ENCODE results near the gene USP21. TPM values are rescaled to one million over a fixed set of nuclear protein-coding genes. Genes with fewer than 3 reads are reported as not detected.

Gene USP21
- total and polyA plus RNA-seq, 4 experiments from 2014 or later = 15.5 to 63.6 (median 46.3) TPM

DNA sequence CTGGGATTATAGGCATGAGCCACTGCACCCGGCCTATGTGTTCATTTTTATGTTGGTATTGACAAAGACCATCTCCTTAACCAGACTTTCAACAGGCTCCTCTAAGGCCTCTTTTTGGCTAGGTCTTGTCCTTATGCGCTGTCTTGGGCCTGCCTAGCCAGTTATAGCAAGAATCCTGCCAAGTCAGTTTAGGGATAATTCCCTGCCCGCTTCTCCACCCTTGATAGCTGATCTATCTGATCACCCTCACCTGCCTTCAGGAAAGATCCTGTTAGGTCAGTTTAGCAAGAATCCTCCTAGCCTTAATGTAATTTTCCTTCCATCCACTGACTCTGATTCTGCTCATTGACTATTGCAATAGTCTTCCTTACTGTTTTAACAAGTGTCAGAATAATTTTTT, 20.4 kb downstream of the USP21 start:
- H3K36me3 ChIP-seq (ENCODE audit: insufficient read depth, low read length) = peaks cover 10% of the 10 kb centered on the region
- Mint-ChIP-seq H3K27me3 (no peaks in the 10 kb centered on the region), H3K36me3 (peaks cover 10 to 25% of the 10 kb centered on the region in 2 donors), H3K4me3 (peak overlapping the region in 3 of 8 donors; percentile 15 to 39 (median 21)), H3K4me1 (peaks cover 57 to 87% (median 76%) of the 10 kb centered on the region in 4 donors), H3K9me3 (no peaks in the 10 kb centered on the region), H3K27ac (peak overlapping the region in 6 of 7 donors; percentile 32 to 91 (median 81))
- H3K4me3 ChIP-seq (ENCODE audit: low read length in 2 of 2) = no peak overlapping the region
- POLR2A ChIA-PET (ENCODE audit: partially characterized antibody) = interaction anchor here (0.7 to 5.6 kb wide), 4 partner anchors 11 to 570 kb away, joined by 3 to 132 read pairs (median 28); partner anchors contain the start of genes DUSP12, PPOX and TOMM40L
- H3K27ac ChIP-seq (ENCODE audit: low read depth, low read length) = no peak overlapping the region
- no peaks in the 10 kb centered on the region for H3K27me3 ChIP-seq (ENCODE audit: insufficient read depth, low read length)
- no peaks in the 10 kb centered on the region for H3K9me3 ChIP-seq (ENCODE audit: control insufficient read depth in 1 of 2, low read length in 2 of 2)
- H3K4me1 ChIP-seq (ENCODE audit: insufficient read depth, low read length) = peaks cover 80% of the 10 kb centered on the region
- intact Hi-C loops (cut with micrococcal nuclease) = loop anchor here (1.0 kb wide), 1 partner anchor 112 kb away; no protein-coding TSS in a partner anchor
- CTCF ChIA-PET (ENCODE audit: partially characterized antibody) = interaction anchor here (0.7 to 5.7 kb wide), 9 partner anchors 12 to 179 kb away, joined by 3 to 121 read pairs (median 11); partner anchors contain the start of genes APOA2, NDUFS2, PPOX and TOMM40L
- DNase-seq = no peak

DNA sequence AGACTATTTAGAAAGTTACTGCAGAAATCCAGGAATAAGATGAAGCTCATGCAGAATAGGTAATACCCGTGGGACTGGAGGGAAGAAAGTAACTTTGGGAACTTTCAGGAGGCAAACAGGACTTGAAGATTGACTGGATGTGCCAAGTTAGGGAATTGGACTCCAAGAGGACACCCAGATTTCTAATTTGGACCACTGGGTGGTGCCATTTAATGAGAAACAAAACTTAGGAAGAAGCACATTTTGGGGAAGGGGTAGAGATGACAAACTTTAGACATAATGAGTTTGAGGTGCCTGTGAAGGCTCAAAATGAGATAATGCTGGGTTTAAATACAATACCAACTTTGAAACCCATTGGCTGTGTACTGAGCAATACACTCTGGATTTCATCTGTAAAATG, 21.3 kb downstream of the USP21 start:
- Histone ChIP-seq H3K9me3 (ENCODE audit: control insufficient read depth in 1 of 2, low read length in 2 of 2) (no peaks in the 10 kb centered on the region), H3K4me3 (ENCODE audit: low read length in 2 of 2) (no peak overlapping the region), H3K27me3 (ENCODE audit: insufficient read depth, low read length) (no peaks in the 10 kb centered on the region), H3K27ac (ENCODE audit: low read depth, low read length) (no peak overlapping the region), H3K36me3 (ENCODE audit: insufficient read depth, low read length) (peaks cover 1% of the 10 kb centered on the region), H3K4me1 (ENCODE audit: insufficient read depth, low read length) (peaks cover 80% of the 10 kb centered on the region)
- intact Hi-C loops (cut with micrococcal nuclease) = loop anchor here (1.0 kb wide), 1 partner anchor 111 kb away; no protein-coding TSS in a partner anchor
- Mint-ChIP-seq H3K4me3 (peak overlapping the region in 6 of 8 donors; percentile 14 to 74 (median 64)), H3K27me3 (no peaks in the 10 kb centered on the region), H3K36me3 (peaks cover 1 to 16% of the 10 kb centered on the region in 2 donors), H3K27ac (peak overlapping the region; percentile 12 to 95 (median 85)), H3K9me3 (no peaks in the 10 kb centered on the region), H3K4me1 (peaks cover 55 to 85% (median 74%) of the 10 kb centered on the region in 4 donors)
- no peak for DNase-seq
- ChIA-PET POLR2A (ENCODE audit: partially characterized antibody) (interaction anchor here (0.6 to 5.6 kb wide), 8 partner anchors 11 to 135 kb away, joined by 3 to 132 read pairs (median 40); partner anchors contain the start of genes NDUFS2, PPOX, TOMM40L and UFC1), CTCF (ENCODE audit: partially characterized antibody) (interaction anchor here (0.8 to 5.7 kb wide), 12 partner anchors 12 to 208 kb away, joined by 3 to 121 read pairs (median 6); partner anchors contain the start of genes APOA2, NDUFS2, PPOX and TOMM40L)

DNA sequence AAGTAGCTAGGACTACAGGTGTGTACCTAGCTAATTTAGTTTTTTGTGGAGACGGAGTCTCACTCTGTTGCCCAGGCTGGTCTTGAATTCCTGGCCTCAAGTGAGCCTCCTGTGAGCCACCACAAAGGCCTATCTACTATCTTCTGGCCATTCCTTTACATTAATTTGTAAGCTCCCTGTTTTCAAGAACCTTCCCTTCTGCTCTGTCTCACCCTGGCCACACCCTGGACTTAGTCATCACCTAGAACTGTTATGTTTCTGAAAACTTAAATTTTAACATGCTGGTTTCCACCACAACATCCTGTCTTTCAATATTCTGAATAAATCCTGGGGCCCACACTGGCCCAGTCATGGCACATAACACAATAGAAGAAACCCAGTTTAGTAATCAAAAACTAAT, 22.9 kb downstream of the USP21 start:
- Mint-ChIP-seq H3K36me3 (peaks cover 0 to 1% of the 10 kb centered on the region in 2 donors), H3K4me1 (peaks cover 54 to 87% (median 75%) of the 10 kb centered on the region in 4 donors), H3K27ac (peak overlapping the region; percentile 86 to 97 (median 93)), H3K9me3 (no peaks in the 10 kb centered on the region), H3K4me3 (peak overlapping the region; percentile 2 to 85 (median 76)), H3K27me3 (no peaks in the 10 kb centered on the region)
- ChIA-PET CTCF (ENCODE audit: partially characterized antibody) (interaction anchor here (0.8 to 5.7 kb wide), 12 partner anchors 10 to 202 kb away, joined by 3 to 121 read pairs (median 8); partner anchors contain the start of genes APOA2, NDUFS2, PPOX and TOMM40L), POLR2A (ENCODE audit: partially characterized antibody) (interaction anchor here (0.8 to 5.6 kb wide), 21 partner anchors 9 to 209 kb away, joined by 3 to 132 read pairs (median 7); partner anchors contain the start of genes ADAMTS4, ARHGAP30, DEDD and NDUFS2)
- no peaks in the 10 kb centered on the region for H3K36me3 ChIP-seq (ENCODE audit: insufficient read depth, low read length)
- peak overlapping the region; percentile 54 for H3K27ac ChIP-seq (ENCODE audit: low read depth, low read length)
- peak overlapping the region in 1 of 2 donors; percentile 18 for H3K4me3 ChIP-seq (ENCODE audit: low read length in 2 of 2)
- no peaks in the 10 kb centered on the region for H3K27me3 ChIP-seq (ENCODE audit: insufficient read depth, low read length)
- peak; percentile 60 to 81 (median 69) for DNase-seq
- no peaks in the 10 kb centered on the region for H3K9me3 ChIP-seq (ENCODE audit: control insufficient read depth in 1 of 2, low read length in 2 of 2)
- intact Hi-C loops (cut with micrococcal nuclease) = loop anchor here (1.0 kb wide), 3 partner anchors 10 to 43 kb away; partner anchors contain the start of gene NDUFS2
- H3K4me1 ChIP-seq (ENCODE audit: insufficient read depth, low read length) = peaks cover 83% of the 10 kb centered on the region

DNA sequence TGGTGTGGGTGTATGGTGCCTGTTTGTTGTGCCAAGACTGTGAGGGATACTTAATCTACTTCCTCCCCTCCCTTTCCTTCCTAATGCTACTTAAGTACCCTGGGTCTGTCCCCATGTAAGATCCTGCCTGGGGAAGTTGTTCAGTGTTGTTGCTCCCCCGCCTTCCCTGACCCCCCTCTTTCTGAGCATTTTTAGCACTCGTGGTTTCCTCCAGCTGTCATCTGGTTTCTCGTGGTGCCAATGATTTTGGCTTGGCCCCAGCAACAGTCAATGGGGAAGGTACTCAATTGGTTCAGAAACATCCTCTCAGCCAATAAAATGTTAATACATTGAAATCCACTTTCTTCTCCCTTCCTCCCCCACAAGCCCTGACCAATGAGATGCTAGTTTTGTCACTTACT, 26.0 kb downstream of the USP21 start:
- Mint-ChIP-seq H3K4me3 (peak overlapping the region; percentile 73 to 89 (median 83)), H3K9me3 (no peaks in the 10 kb centered on the region), H3K36me3 (no peaks in the 10 kb centered on the region), H3K27ac (peak overlapping the region; percentile 86 to 96 (median 92)), H3K4me1 (peaks cover 57 to 88% (median 78%) of the 10 kb centered on the region in 4 donors), H3K27me3 (no peaks in the 10 kb centered on the region)
- H3K36me3 ChIP-seq (ENCODE audit: insufficient read depth, low read length) = no peaks in the 10 kb centered on the region
- peak overlapping the region; percentile 8 to 25 for H3K4me3 ChIP-seq (ENCODE audit: low read length in 2 of 2)
- peaks cover 94% of the 10 kb centered on the region for H3K4me1 ChIP-seq (ENCODE audit: insufficient read depth, low read length)
- H3K27me3 ChIP-seq (ENCODE audit: insufficient read depth, low read length) = no peaks in the 10 kb centered on the region
- intact Hi-C loops (cut with micrococcal nuclease) = loop anchor here (1.0 to 5.0 kb wide), 2 partner anchors 19 to 33 kb away; partner anchors contain the start of genes PPOX and UFC1
- H3K27ac ChIP-seq (ENCODE audit: low read depth, low read length) = peak overlapping the region; percentile 47
- peak; percentile 86 to 92 (median 88) for DNase-seq
- ChIA-PET CTCF (ENCODE audit: partially characterized antibody) (interaction anchor here (0.6 to 10.9 kb wide), 6 partner anchors 8 to 198 kb away, joined by 3 to 115 read pairs (median 5); partner anchors contain the start of genes B4GALT3, NDUFS2, PPOX and TOMM40L), POLR2A (ENCODE audit: partially characterized antibody) (interaction anchor here (1.0 to 10.4 kb wide), 9 partner anchors 8 to 121 kb away, joined by 4 to 134 read pairs (median 6); partner anchors contain the start of genes ADAMTS4, B4GALT3, NDUFS2 and PPOX)
- H3K9me3 ChIP-seq (ENCODE audit: control insufficient read depth in 1 of 2, low read length in 2 of 2) = no peaks in the 10 kb centered on the region

DNA sequence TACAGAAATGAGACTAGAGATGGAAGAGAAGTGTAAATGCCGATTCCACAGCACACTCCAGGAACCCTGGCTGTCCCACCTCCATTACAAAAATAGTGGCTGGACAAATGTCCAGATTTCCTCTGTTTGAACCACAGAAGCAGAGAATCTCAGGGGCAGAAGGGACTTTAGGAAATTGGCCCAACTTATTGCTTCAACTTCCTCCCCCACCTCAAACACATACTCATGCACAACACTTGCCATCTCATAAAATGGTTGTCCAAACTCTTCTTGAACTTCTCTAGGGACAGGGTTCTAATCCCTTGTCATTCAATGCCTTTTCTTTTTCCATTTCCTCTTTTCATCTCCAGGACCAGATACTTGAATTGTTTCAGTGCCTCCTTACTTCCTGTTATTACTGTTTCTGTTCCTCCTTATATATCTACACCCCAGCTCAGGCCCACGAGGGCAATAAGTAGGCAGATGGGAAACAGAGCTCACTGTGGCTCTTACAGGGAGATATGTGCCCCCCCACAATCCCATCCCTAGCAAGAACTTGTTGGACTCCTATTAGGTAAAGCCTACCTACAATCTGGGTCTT, 26.5 kb downstream of the USP21 start:
- peaks cover 92% of the 10 kb centered on the region for H3K4me1 ChIP-seq (ENCODE audit: insufficient read depth, low read length)
- H3K27me3 Mint-ChIP-seq = no peaks in the 10 kb centered on the region
- peak overlapping the region; percentile 86 to 96 (median 92) for H3K27ac Mint-ChIP-seq
- H3K36me3 Mint-ChIP-seq = no peaks in the 10 kb centered on the region
- no peaks in the 10 kb centered on the region for H3K9me3 Mint-ChIP-seq
- peak overlapping the region; percentile 8 to 25 for H3K4me3 ChIP-seq (ENCODE audit: low read length in 2 of 2)
- H3K9me3 ChIP-seq (ENCODE audit: control insufficient read depth in 1 of 2, low read length in 2 of 2) = no peaks in the 10 kb centered on the region
- H3K27ac ChIP-seq (ENCODE audit: low read depth, low read length) = peak overlapping the region; percentile 47
- H3K4me1 Mint-ChIP-seq = peaks cover 53 to 82% (median 73%) of the 10 kb centered on the region in 4 donors
- intact Hi-C loops (cut with micrococcal nuclease) = loop anchor here (1.0 to 5.0 kb wide), 2 partner anchors 20 to 34 kb away; partner anchors contain the start of genes PPOX and UFC1
- DNase-seq = no peak
- ChIA-PET CTCF (ENCODE audit: partially characterized antibody) (interaction anchor here (0.6 to 10.9 kb wide), 6 partner anchors 7 to 197 kb away, joined by 3 to 115 read pairs (median 8); partner anchors contain the start of genes B4GALT3, NDUFS2, PPOX and TOMM40L), POLR2A (ENCODE audit: partially characterized antibody) (interaction anchor here (1.0 to 10.4 kb wide), 10 partner anchors 8 to 120 kb away, joined by 3 to 134 read pairs (median 6); partner anchors contain the start of genes ADAMTS4, B4GALT3, NDUFS2 and PPOX)
- H3K27me3 ChIP-seq (ENCODE audit: insufficient read depth, low read length) = no peaks in the 10 kb centered on the region
- no peaks in the 10 kb centered on the region for H3K36me3 ChIP-seq (ENCODE audit: insufficient read depth, low read length)
- peak overlapping the region; percentile 73 to 89 (median 83) for H3K4me3 Mint-ChIP-seq

DNA sequence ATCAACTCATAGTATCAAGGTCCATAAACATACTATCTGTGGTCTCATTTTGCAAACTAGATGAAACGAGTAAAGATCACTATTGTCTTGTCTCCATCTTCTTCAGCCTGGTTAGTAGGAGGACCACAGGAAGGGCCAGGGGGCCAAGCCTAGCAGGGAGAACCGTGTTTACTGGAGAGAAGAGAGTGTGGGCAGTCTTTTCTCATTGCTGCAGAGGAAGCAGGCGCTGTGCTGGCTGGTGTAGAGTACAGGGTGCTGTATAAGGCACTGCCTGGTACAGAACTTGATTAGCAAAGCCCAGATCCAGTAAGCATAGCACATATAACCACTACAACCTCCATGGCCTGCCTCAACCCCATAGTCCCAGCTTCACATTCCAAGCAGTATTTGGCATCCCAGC, 28.0 kb downstream of the USP21 start:
- Histone ChIP-seq H3K27me3 (ENCODE audit: insufficient read depth, low read length) (no peaks in the 10 kb centered on the region), H3K36me3 (ENCODE audit: insufficient read depth, low read length) (no peaks in the 10 kb centered on the region), H3K4me3 (ENCODE audit: low read length in 2 of 2) (no peak overlapping the region), H3K9me3 (ENCODE audit: control insufficient read depth in 1 of 2, low read length in 2 of 2) (no peaks in the 10 kb centered on the region), H3K4me1 (ENCODE audit: insufficient read depth, low read length) (peaks cover 91% of the 10 kb centered on the region), H3K27ac (ENCODE audit: low read depth, low read length) (peak overlapping the region; percentile 47)
- ChIA-PET POLR2A (ENCODE audit: partially characterized antibody) (interaction anchor here (1.8 to 10.4 kb wide), 4 partner anchors 10 to 22 kb away, joined by 6 to 134 read pairs (median 18); partner anchors contain the start of genes ADAMTS4, B4GALT3, NDUFS2 and PPOX), CTCF (ENCODE audit: partially characterized antibody) (interaction anchor here (1.2 to 10.9 kb wide), 4 partner anchors 15 to 38 kb away, joined by 4 to 115 read pairs (median 9); partner anchors contain the start of genes NDUFS2, PPOX and TOMM40L)
- DNase-seq = no peak
- intact Hi-C loops (cut with micrococcal nuclease) = loop anchor here (5.0 kb wide), 1 partner anchor 35 kb away; the partner anchor contains the start of gene UFC1
- H3K27ac Mint-ChIP-seq = peak overlapping the region; percentile 83 to 96 (median 90)
- peak overlapping the region in 6 of 8 donors; percentile 22 to 70 (median 43) for H3K4me3 Mint-ChIP-seq
- H3K36me3 Mint-ChIP-seq = no peaks in the 10 kb centered on the region
- no peaks in the 10 kb centered on the region for H3K27me3 Mint-ChIP-seq
- peaks cover 48 to 78% (median 65%) of the 10 kb centered on the region in 4 donors for H3K4me1 Mint-ChIP-seq
- H3K9me3 Mint-ChIP-seq = no peaks in the 10 kb centered on the region
